Fibroblast of lung (primary cell): Measurements from ENCODE around the gene DENND1A. TPM values are rescaled to one million over a fixed set of nuclear protein-coding genes. Genes with fewer than 3 reads are reported as not detected.

Source experiments
- DNase-seq, 2 donors: peaks; one replicate each; pipeline versions ENCODE4 v3.0.0 to v3.0.0-alpha.2; 2010; ENCODE audit warnings: low read depth in 2 of 2
- H2AFZ ChIP-seq: 2 replicates; pipeline ENCODE4 v1.5.1; 2012; ENCODE audit warnings: low read length, control low read depth, inconsistent platforms
- H3K27ac ChIP-seq: 2 replicates; pipeline ENCODE4 v1.5.1; 2011; ENCODE audit warnings: low read length, control low read depth; ENCODE audit not compliant: insufficient read depth
- H3K27me3 ChIP-seq: 2 replicates; pipeline ENCODE4 v1.5.1; 2011; ENCODE audit warnings: mild to moderate bottlenecking, low read length; ENCODE audit not compliant: control insufficient read depth, insufficient read depth
- H3K36me3 ChIP-seq: 2 replicates; pipeline ENCODE4 v1.5.1; 2011; ENCODE audit warnings: low read length; ENCODE audit not compliant: control insufficient read depth, insufficient read depth
- H3K4me1 ChIP-seq: 2 replicates; pipeline ENCODE4 v1.5.1; 2011; ENCODE audit warnings: low read length; ENCODE audit not compliant: control insufficient read depth, insufficient read depth; ENCODE audit errors: extremely low read depth
- H3K4me2 ChIP-seq: 2 replicates; pipeline ENCODE4 v1.5.1; 2011; ENCODE audit warnings: low read length, control low read depth; ENCODE audit not compliant: insufficient read depth; ENCODE audit errors: extremely low read depth
- H3K4me3 ChIP-seq, 4 experiments: fragments of 200-600 bp in 1 of 4; sonication (generic) in 1 of 4; replicated peaks in 1 of 4; 2 replicates each; pipeline ENCODE4 v1.5.1; 2011 to 2016; ENCODE audit warnings: low read length in 4 of 4, low read depth in 3 of 4, mild to moderate bottlenecking in 3 of 4, control low read depth in 2 of 4, inconsistent platforms in 1 of 4, mixed read lengths in 1 of 4; ENCODE audit not compliant: insufficient read depth in 1 of 4; ENCODE audit errors: control extremely low read depth in 1 of 4
- H3K79me2 ChIP-seq: 2 replicates; pipeline ENCODE4 v1.5.1; 2012; ENCODE audit warnings: mild to moderate bottlenecking, low read length, inconsistent platforms; ENCODE audit not compliant: control insufficient read depth, insufficient read depth
- H3K9ac ChIP-seq: 2 replicates; pipeline ENCODE4 v1.5.1; 2011; ENCODE audit warnings: mild to moderate bottlenecking, low read length, control low read depth; ENCODE audit not compliant: insufficient read depth
- H3K9me3 ChIP-seq: 2 replicates; pipeline ENCODE4 v1.5.1; 2012; ENCODE audit warnings: low read depth, low read length; ENCODE audit not compliant: control insufficient read depth, insufficient read depth
- H4K20me1 ChIP-seq: 2 replicates; pipeline ENCODE4 v1.5.1; 2011; ENCODE audit warnings: low read length; ENCODE audit not compliant: control insufficient read depth, insufficient read depth; ENCODE audit errors: extremely low read depth
- CTCF ChIP-seq, 2 donors: IDR thresholded peaks in 1 of 2; conservative IDR thresholded peaks in 1 of 2; 1 replicate in 1 of 2; 2 replicates in 1 of 2; pipeline ENCODE4 v1.5.1; 2011 to 2012; ENCODE audit warnings: low read length in 2 of 2, control low read depth in 1 of 2, inconsistent platforms in 1 of 2, low read depth in 1 of 2, mild to moderate bottlenecking in 1 of 2
- EZH2 ChIP-seq: IDR thresholded peaks from 2 replicates; pipeline ENCODE4 v1.5.1; 2012; ENCODE audit warnings: low read length, control low read depth, mild to moderate bottlenecking; ENCODE audit errors: missing control alignments
- polyA plus RNA-seq, 2 donors: library from polyadenylated mRNA; depleted of rRNA in 1 of 2; stranded (reverse) in 1 of 2; unstranded in 1 of 2; fragments of >200 nt; gene quantifications; 2 replicates each; pipeline ENCODE4 v1.2.1, GENCODE V29; 2011 to 2012; ENCODE audit warnings: missing spikeins in 1 of 2
- total RNA-seq: library from RNA; depleted of rRNA; stranded (reverse); fragments of >200 nt; gene quantifications from 2 replicates; pipeline ENCODE4 v1.2.1, GENCODE V29; 2014

The DENND1A gene
- total and polyA plus RNA-seq, 2 donors (not counting 1 experiment from before 2014, with no cell fraction given): 13.0 to 18.3 TPM

- Histone ChIP-seq H3K27me3 (peaks cover 37% of the 10 kb centered on the region), H3K79me2 (no peaks in the 10 kb centered on the region), H3K36me3 (no peaks in the 10 kb centered on the region), H2AFZ (no peak overlapping the region), H3K4me3 (no peak overlapping the region), H3K27ac (no peak overlapping the region), H3K9ac (no peak overlapping the region), H3K4me2 (no peak overlapping the region), H3K9me3 (no peaks in the 10 kb centered on the region), H3K4me1 (no peaks in the 10 kb centered on the region), H4K20me1 (no peaks in the 10 kb centered on the region)
- DNase-seq: no peak
- TF ChIP-seq EZH2 (no peak), CTCF (conservative IDR thresholded peaks at IDR 0.05 in 1 of 2, IDR thresholded peaks at IDR 0.05 in 1 of 2; ENCODE audit: low read depth in 1 of 2, low read length in 2 of 2) (no peak)
Observed at GRCh38 chr9:123371228-123371584, 558.7 kb downstream of the DENND1A start.

GRCh38 chr9:123370526-123371227, 559.2 kb downstream of the DENND1A start:
- Histone ChIP-seq H3K4me2 (no peak overlapping the region), H3K79me2 (no peaks in the 10 kb centered on the region), H3K27me3 (peaks cover 37% of the 10 kb centered on the region), H4K20me1 (no peaks in the 10 kb centered on the region), H3K27ac (no peak overlapping the region), H3K4me1 (no peaks in the 10 kb centered on the region), H3K36me3 (no peaks in the 10 kb centered on the region), H3K4me3 (no peak overlapping the region), H3K9me3 (no peaks in the 10 kb centered on the region), H3K9ac (no peak overlapping the region), H2AFZ (no peak overlapping the region)
- no peak for DNase-seq
- TF ChIP-seq CTCF (conservative IDR thresholded peaks at IDR 0.05 in 1 of 2, IDR thresholded peaks at IDR 0.05 in 1 of 2; ENCODE audit: low read depth in 1 of 2, low read length in 2 of 2): no peak
- TF ChIP-seq EZH2: no peak

GRCh38 chr9:123370108-123370507, 559.8 kb downstream of the DENND1A start:
- no peaks in the 10 kb centered on the region for H3K4me1 ChIP-seq
- H3K36me3 ChIP-seq: no peaks in the 10 kb centered on the region
- no peak overlapping the region for H3K4me3 ChIP-seq
- H3K9me3 ChIP-seq: no peaks in the 10 kb centered on the region
- H4K20me1 ChIP-seq: no peaks in the 10 kb centered on the region
- H3K27ac ChIP-seq: no peak overlapping the region
- peaks cover 31% of the 10 kb centered on the region for H3K27me3 ChIP-seq
- H3K4me2 ChIP-seq: no peak overlapping the region
- DNase-seq: no peak
- H2AFZ ChIP-seq: no peak overlapping the region
- no peak overlapping the region for H3K9ac ChIP-seq
- no peaks in the 10 kb centered on the region for H3K79me2 ChIP-seq
- TF ChIP-seq CTCF (conservative IDR thresholded peaks at IDR 0.05 in 1 of 2, IDR thresholded peaks at IDR 0.05 in 1 of 2; ENCODE audit: low read depth in 1 of 2, low read length in 2 of 2) (no peak), EZH2 (no peak)
